ENCODE measurements around the gene SLC51A.

Gene SLC51A

GRCh38 chr3:196193736-196194541, 22.4 kb upstream of the SLC51A start:
- H3K4me3 ChIP-seq (ENCODE audit: insufficient read length, low read depth): no peak overlapping the region
- no peaks in the 10 kb centered on the region for H3K27me3 ChIP-seq (ENCODE audit: insufficient read depth, insufficient read length)
- no peaks in the 10 kb centered on the region for H3K9me3 ChIP-seq (ENCODE audit: insufficient read depth, low read length)
- DNase-seq (ENCODE audit: low read depth, low spot score): no peak
- peak overlapping the region; percentile 29 for H3K9ac ChIP-seq (ENCODE audit: insufficient read length, low read depth)
- peaks cover 26% of the 10 kb centered on the region for H3K4me1 ChIP-seq (ENCODE audit: insufficient read depth, insufficient read length)
- H3K36me3 ChIP-seq (ENCODE audit: insufficient read depth, insufficient read length, low read length): no peaks in the 10 kb centered on the region
- TF ChIP-seq YY1 (IDR thresholded peaks at IDR 0.05; ENCODE audit: insufficient read depth, insufficient read length) (no peak), SUZ12 (IDR thresholded peaks at IDR 0.05; ENCODE audit: extremely low read depth, insufficient read depth, insufficient read length) (no peak), ZNF274 (IDR thresholded peaks at IDR 0.05; ENCODE audit: low read depth, low read length) (no peak)

- Histone ChIP-seq H3K4me3 (ENCODE audit: insufficient read length, low read depth) (no peak overlapping the region), H3K9ac (ENCODE audit: insufficient read length, low read depth) (peak overlapping the region; percentile 29), H3K36me3 (ENCODE audit: insufficient read depth, insufficient read length, low read length) (no peaks in the 10 kb centered on the region), H3K27me3 (ENCODE audit: insufficient read depth, insufficient read length) (no peaks in the 10 kb centered on the region), H3K4me1 (ENCODE audit: insufficient read depth, insufficient read length) (peaks cover 24% of the 10 kb centered on the region), H3K9me3 (ENCODE audit: insufficient read depth, low read length) (no peaks in the 10 kb centered on the region)
- no peak for DNase-seq (ENCODE audit: low read depth, low spot score)
- TF ChIP-seq SUZ12 (IDR thresholded peaks at IDR 0.05; ENCODE audit: extremely low read depth, insufficient read depth, insufficient read length): no peak
- no peak for TF ChIP-seq ZNF274 (IDR thresholded peaks at IDR 0.05; ENCODE audit: low read depth, low read length)
- TF ChIP-seq YY1 (IDR thresholded peaks at IDR 0.05; ENCODE audit: insufficient read depth, insufficient read length): no peak
These were observed 21.8 kb upstream of the SLC51A start for GRCh38 chr3:196194542-196194915.

- Histone ChIP-seq H3K4me1 (ENCODE audit: insufficient read depth, insufficient read length) (peaks cover 24% of the 10 kb centered on the region), H3K9ac (ENCODE audit: insufficient read length, low read depth) (peak overlapping the region; percentile 28), H3K4me3 (ENCODE audit: insufficient read length, low read depth) (no peak overlapping the region), H3K9me3 (ENCODE audit: insufficient read depth, low read length) (no peaks in the 10 kb centered on the region), H3K27me3 (ENCODE audit: insufficient read depth, insufficient read length) (no peaks in the 10 kb centered on the region), H3K36me3 (ENCODE audit: insufficient read depth, insufficient read length, low read length) (no peaks in the 10 kb centered on the region)
- no peak for TF ChIP-seq SUZ12 (IDR thresholded peaks at IDR 0.05; ENCODE audit: extremely low read depth, insufficient read depth, insufficient read length)
- TF ChIP-seq ZNF274 (IDR thresholded peaks at IDR 0.05; ENCODE audit: low read depth, low read length): no peak
- no peak for TF ChIP-seq YY1 (IDR thresholded peaks at IDR 0.05; ENCODE audit: insufficient read depth, insufficient read length)
- DNase-seq (ENCODE audit: low read depth, low spot score): no peak
These were observed 20.6 kb upstream of the SLC51A start for GRCh38 chr3:196195664-196196265.

GRCh38 chr3:196197524-196197923, 18.8 kb upstream of the SLC51A start:
- Histone ChIP-seq H3K36me3 (ENCODE audit: insufficient read depth, insufficient read length, low read length) (no peaks in the 10 kb centered on the region), H3K4me1 (ENCODE audit: insufficient read depth, insufficient read length) (peaks cover 17% of the 10 kb centered on the region), H3K4me3 (ENCODE audit: insufficient read length, low read depth) (no peak overlapping the region), H3K9ac (ENCODE audit: insufficient read length, low read depth) (peak overlapping the region; percentile 56), H3K27me3 (ENCODE audit: insufficient read depth, insufficient read length) (no peaks in the 10 kb centered on the region), H3K9me3 (ENCODE audit: insufficient read depth, low read length) (no peaks in the 10 kb centered on the region)
- DNase-seq (ENCODE audit: low read depth, low spot score): no peak
- no peak for TF ChIP-seq YY1 (IDR thresholded peaks at IDR 0.05; ENCODE audit: insufficient read depth, insufficient read length)
- no peak for TF ChIP-seq SUZ12 (IDR thresholded peaks at IDR 0.05; ENCODE audit: extremely low read depth, insufficient read depth, insufficient read length)
- TF ChIP-seq ZNF274 (IDR thresholded peaks at IDR 0.05; ENCODE audit: low read depth, low read length): no peak

GRCh38 chr3:196198081-196198675, 18.2 kb upstream of the SLC51A start:
- Histone ChIP-seq H3K9ac (ENCODE audit: insufficient read length, low read depth) (no peak overlapping the region), H3K36me3 (ENCODE audit: insufficient read depth, insufficient read length, low read length) (no peaks in the 10 kb centered on the region), H3K27me3 (ENCODE audit: insufficient read depth, insufficient read length) (no peaks in the 10 kb centered on the region), H3K4me3 (ENCODE audit: insufficient read length, low read depth) (no peak overlapping the region), H3K4me1 (ENCODE audit: insufficient read depth, insufficient read length) (peaks cover 19% of the 10 kb centered on the region), H3K9me3 (ENCODE audit: insufficient read depth, low read length) (no peaks in the 10 kb centered on the region)
- TF ChIP-seq SUZ12 (IDR thresholded peaks at IDR 0.05; ENCODE audit: extremely low read depth, insufficient read depth, insufficient read length): no peak
- TF ChIP-seq YY1 (IDR thresholded peaks at IDR 0.05; ENCODE audit: insufficient read depth, insufficient read length): no peak
- TF ChIP-seq ZNF274 (IDR thresholded peaks at IDR 0.05; ENCODE audit: low read depth, low read length): no peak
- DNase-seq (ENCODE audit: low read depth, low spot score): no peak

- Histone ChIP-seq H3K36me3 (ENCODE audit: insufficient read depth, insufficient read length, low read length) (no peaks in the 10 kb centered on the region), H3K9me3 (ENCODE audit: insufficient read depth, low read length) (no peaks in the 10 kb centered on the region), H3K4me3 (ENCODE audit: insufficient read length, low read depth) (no peak overlapping the region), H3K9ac (ENCODE audit: insufficient read length, low read depth) (no peak overlapping the region), H3K27me3 (ENCODE audit: insufficient read depth, insufficient read length) (no peaks in the 10 kb centered on the region), H3K4me1 (ENCODE audit: insufficient read depth, insufficient read length) (peaks cover 14% of the 10 kb centered on the region)
- no peak for DNase-seq (ENCODE audit: low read depth, low spot score)
- TF ChIP-seq YY1 (IDR thresholded peaks at IDR 0.05; ENCODE audit: insufficient read depth, insufficient read length): no peak
- TF ChIP-seq SUZ12 (IDR thresholded peaks at IDR 0.05; ENCODE audit: extremely low read depth, insufficient read depth, insufficient read length): no peak
- no peak for TF ChIP-seq ZNF274 (IDR thresholded peaks at IDR 0.05; ENCODE audit: low read depth, low read length)
These were observed 17.3 kb upstream of the SLC51A start for GRCh38 chr3:196198771-196199753.

Measured in NT2/D1 (cell line).